DOHH2 (cell line): ENCODE data around the gene CDH2.

Experiments
- CTCF ChIP-seq: fragments of 200-600 bp; sonication (generic); IDR thresholded peaks from one replicate; pipeline ENCODE4 v1.5.1; 2014; ENCODE audit warnings: antibody characterized with exemption, mild to moderate bottlenecking, low read depth, low read length; ENCODE audit not compliant: poor library complexity, severe bottlenecking
- EZH2phosphoT487 ChIP-seq: fragments of 200-600 bp; sonication (generic); IDR thresholded peaks from 2 replicates; pipeline ENCODE4 v1.6.1; 2017; ENCODE audit warnings: borderline replicate concordance, mild to moderate bottlenecking, antibody characterized with exemption, low read length, moderate library complexity, mixed read lengths

GRCh38 chr18:28063271-28063761 is 113.6 kb downstream of the CDH2 start:
- no peak for TF ChIP-seq CTCF
- no peak for TF ChIP-seq EZH2phosphoT487
